Lower leg skin (tissue), 3 donors: ENCODE measurements around the gene PRSS38.

Experiments used
- POLR2A ChIP-seq, 2 donors: fragments of 450-650 bp; IDR thresholded peaks; one replicate each; pipeline ENCODE4 v1.6.1; 2016 to 2017; ENCODE audit warnings: antibody characterized with exemption in 2 of 2, mild to moderate bottlenecking in 1 of 2, moderate library complexity in 1 of 2
- TF ChIP-seq, protein P1 (sequence below), 3 donors: fragments of 450-650 bp; IDR thresholded peaks; one replicate each; pipeline ENCODE4 v1.5.1; 2016; ENCODE audit warnings: antibody characterized with exemption in 3 of 3, mild to moderate bottlenecking in 3 of 3, moderate library complexity in 2 of 3

DNA sequence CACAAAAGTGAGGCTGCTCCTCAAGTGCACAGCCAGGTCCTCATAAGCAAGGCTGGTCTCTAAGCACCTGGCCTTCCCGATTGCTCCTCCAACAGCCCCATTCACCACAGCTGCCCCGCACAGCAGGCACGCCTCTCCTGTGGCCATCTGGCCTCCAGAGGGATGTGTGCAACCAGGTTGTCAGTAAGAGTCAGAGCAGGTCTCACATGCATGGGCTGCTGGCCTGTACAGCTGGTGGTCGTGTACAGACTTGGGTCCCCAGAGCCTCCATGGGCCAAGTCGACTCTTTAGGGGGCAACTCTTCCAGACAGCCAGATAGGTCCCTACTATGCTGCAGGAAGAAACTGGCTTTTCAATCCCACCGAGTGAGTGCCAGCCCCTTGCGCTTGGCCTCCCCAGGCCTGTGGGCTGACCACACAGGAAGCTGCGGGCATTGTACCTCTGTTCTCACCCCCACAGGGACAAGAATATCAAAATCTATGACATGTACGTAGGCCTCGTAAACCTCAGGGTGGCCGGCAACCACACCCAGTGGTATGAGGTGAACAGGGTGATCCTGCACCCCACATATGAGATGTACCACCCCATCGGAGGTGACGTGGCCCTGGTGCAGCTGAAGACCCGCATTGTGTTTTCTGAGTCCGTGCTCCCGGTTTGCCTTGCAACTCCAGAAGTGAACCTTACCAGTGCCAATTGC lies 1.4 kb downstream of the PRSS38 start:
- TF ChIP-seq, protein P1, sequence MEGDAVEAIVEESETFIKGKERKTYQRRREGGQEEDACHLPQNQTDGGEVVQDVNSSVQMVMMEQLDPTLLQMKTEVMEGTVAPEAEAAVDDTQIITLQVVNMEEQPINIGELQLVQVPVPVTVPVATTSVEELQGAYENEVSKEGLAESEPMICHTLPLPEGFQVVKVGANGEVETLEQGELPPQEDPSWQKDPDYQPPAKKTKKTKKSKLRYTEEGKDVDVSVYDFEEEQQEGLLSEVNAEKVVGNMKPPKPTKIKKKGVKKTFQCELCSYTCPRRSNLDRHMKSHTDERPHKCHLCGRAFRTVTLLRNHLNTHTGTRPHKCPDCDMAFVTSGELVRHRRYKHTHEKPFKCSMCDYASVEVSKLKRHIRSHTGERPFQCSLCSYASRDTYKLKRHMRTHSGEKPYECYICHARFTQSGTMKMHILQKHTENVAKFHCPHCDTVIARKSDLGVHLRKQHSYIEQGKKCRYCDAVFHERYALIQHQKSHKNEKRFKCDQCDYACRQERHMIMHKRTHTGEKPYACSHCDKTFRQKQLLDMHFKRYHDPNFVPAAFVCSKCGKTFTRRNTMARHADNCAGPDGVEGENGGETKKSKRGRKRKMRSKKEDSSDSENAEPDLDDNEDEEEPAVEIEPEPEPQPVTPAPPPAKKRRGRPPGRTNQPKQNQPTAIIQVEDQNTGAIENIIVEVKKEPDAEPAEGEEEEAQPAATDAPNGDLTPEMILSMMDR (IDR thresholded peaks at IDR 0.05) = no peak
- no peak for TF ChIP-seq POLR2A (IDR thresholded peaks at IDR 0.05)
